HepG2 (cell line): ENCODE results near the gene IL4I1. TPM values are rescaled to one million over a fixed set of nuclear protein-coding genes. Genes with fewer than 3 reads are reported as not detected.

Experiments used
- CAMTA2 ChIP-seq: sonication (generic); formaldehyde crosslinking; IDR thresholded peaks from 2 replicates; pipeline ENCODE4 v1.4.0; 2020; ENCODE audit warnings: mild to moderate bottlenecking, missing genetic modification reagents, borderline replicate concordance
- CEBPG ChIP-seq: IDR thresholded peaks from 2 replicates; pipeline ENCODE4 v1.6.1; 2016
- CSRNP1 ChIP-seq: sonication (generic); formaldehyde crosslinking; IDR thresholded peaks from 2 replicates; pipeline ENCODE4 v1.8.1; 2023; ENCODE audit warnings: mild to moderate bottlenecking, missing genetic modification reagents
- JUND ChIP-seq: sonication (generic); formaldehyde crosslinking; IDR thresholded peaks from 2 replicates; pipeline ENCODE4 v1.8.0; 2022; ENCODE audit warnings: mild to moderate bottlenecking, missing genetic modification reagents
- NCOA2 ChIP-seq: sonication (generic); formaldehyde crosslinking; IDR thresholded peaks from 2 replicates; pipeline ENCODE4 v1.8.0; 2022; ENCODE audit warnings: inconsistent platforms
- NFE2L2 ChIP-seq: fragments of 150-350 bp; IDR thresholded peaks from 2 replicates; pipeline ENCODE4 v1.6.1; 2014; ENCODE audit warnings: low read length
- PLRG1 ChIP-seq: fragments of 450-650 bp; conservative IDR thresholded peaks from 2 replicates; pipeline ENCODE4 v1.6.1; 2016
- POLR2A ChIP-seq, 2 experiments: IDR thresholded peaks; 2 replicates each; pipeline ENCODE4 v1.6.1; 2011; ENCODE audit warnings: low read depth in 2 of 2, low read length in 2 of 2, mild to moderate bottlenecking in 1 of 2, moderate library complexity in 1 of 2; ENCODE audit not compliant: insufficient read depth in 1 of 2
- STAT5B ChIP-seq: sonication (generic); formaldehyde crosslinking; IDR thresholded peaks from 2 replicates; pipeline ENCODE4 v1.4.0; 2020; ENCODE audit warnings: missing genetic modification reagents
- TGIF2 ChIP-seq: IDR thresholded peaks from 2 replicates; pipeline ENCODE4 v1.6.1; 2016; ENCODE audit warnings: control low read depth, missing compliant biosample characterization
- ZNF333 ChIP-seq: sonication (generic); formaldehyde crosslinking; IDR thresholded peaks from 2 replicates; pipeline ENCODE4 v1.4.0; 2020; ENCODE audit warnings: mild to moderate bottlenecking, missing genetic modification reagents, borderline replicate concordance
- ZNF350 ChIP-seq: sonication (generic); formaldehyde crosslinking; IDR thresholded peaks from 2 replicates; pipeline ENCODE4 v1.4.0; 2020; ENCODE audit warnings: mild to moderate bottlenecking, low read depth, missing genetic modification reagents, borderline replicate concordance
- ZNF709 ChIP-seq: sonication (generic); formaldehyde crosslinking; IDR thresholded peaks from 2 replicates; pipeline ENCODE4 v1.5.0; 2020; ENCODE audit warnings: mild to moderate bottlenecking, missing genetic modification reagents
- ZNF775 ChIP-seq: sonication (generic); formaldehyde crosslinking; IDR thresholded peaks from 2 replicates; pipeline ENCODE4 v1.4.0; 2020; ENCODE audit warnings: missing genetic modification reagents, mild to moderate bottlenecking, moderate library complexity, borderline replicate concordance
- polyA plus RNA-seq, 8 experiments: library from polyadenylated mRNA; depleted of rRNA in 3 of 8; stranded (reverse) in 7 of 8; unstranded in 1 of 8; fragments of >200 nt; fragmentation: Illumina TruSeq in 4 of 8; extraction: Trizol in 4 of 8; gene quantifications; 2 replicates each; pipeline versions ENCODE4 v1.2.1 to v1.2.3, GENCODE V29; 2011 to 2016; ENCODE audit warnings: low read depth in 4 of 8, missing spikeins in 1 of 8, mixed read lengths in 1 of 8; ENCODE audit not compliant: insufficient read depth in 1 of 8
- total RNA-seq, 5 experiments: library from RNA; depleted of rRNA; stranded (reverse); fragments of >200 nt; fragmentation: Illumina TruSeq; extraction: Trizol; gene quantifications; 2 replicates each; pipeline ENCODE4 v1.2.3, GENCODE V29; 2016; ENCODE audit warnings: low read depth in 1 of 5
- TF ChIP-seq, protein P1 (sequence below), 2 experiments: sonication (generic) in 1 of 2; formaldehyde crosslinking in 1 of 2; IDR thresholded peaks; 2 replicates each; pipeline versions ENCODE4 v1.5.1 to v1.6.1; 2011 to 2020; ENCODE audit warnings: borderline replicate concordance in 1 of 2, low read depth in 1 of 2, low read length in 1 of 2, mild to moderate bottlenecking in 1 of 2, missing genetic modification reagents in 1 of 2, moderate library complexity in 1 of 2
- TF ChIP-seq, protein P2 (sequence below): sonication (generic); formaldehyde crosslinking; conservative IDR thresholded peaks from 2 replicates; pipeline ENCODE4 v1.8.0; 2022; ENCODE audit warnings: mild to moderate bottlenecking, moderate library complexity, missing genetic modification reagents
- TF ChIP-seq, protein P3 (sequence below): sonication (generic); formaldehyde crosslinking; IDR thresholded peaks from 2 replicates; pipeline ENCODE4 v1.4.0; 2020; ENCODE audit warnings: missing genetic modification reagents, mild to moderate bottlenecking, borderline replicate concordance
- TF ChIP-seq, protein P4 (sequence below): sonication (generic); formaldehyde crosslinking; IDR thresholded peaks from 2 replicates; pipeline ENCODE4 v1.8.0; 2022; ENCODE audit warnings: mild to moderate bottlenecking, missing genetic modification reagents

The IL4I1 gene
- total and polyA plus RNA-seq, 2 of the 13 experiments (the other 11 are each of a cell fraction or from before 2014, with no cell fraction given): not detected

- TF ChIP-seq, protein P1, sequence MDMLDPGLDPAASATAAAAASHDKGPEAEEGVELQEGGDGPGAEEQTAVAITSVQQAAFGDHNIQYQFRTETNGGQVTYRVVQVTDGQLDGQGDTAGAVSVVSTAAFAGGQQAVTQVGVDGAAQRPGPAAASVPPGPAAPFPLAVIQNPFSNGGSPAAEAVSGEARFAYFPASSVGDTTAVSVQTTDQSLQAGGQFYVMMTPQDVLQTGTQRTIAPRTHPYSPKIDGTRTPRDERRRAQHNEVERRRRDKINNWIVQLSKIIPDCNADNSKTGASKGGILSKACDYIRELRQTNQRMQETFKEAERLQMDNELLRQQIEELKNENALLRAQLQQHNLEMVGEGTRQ (IDR thresholded peaks at IDR 0.05; ENCODE audit: low read depth, low read length): no peak
- TF ChIP-seq, protein P1 (CRISPR knock-in tag; IDR thresholded peaks at IDR 0.05; ENCODE audit: borderline replicate concordance): no peak; the same call in 1 of the 2 replicates
- TF ChIP-seq, protein P2, sequence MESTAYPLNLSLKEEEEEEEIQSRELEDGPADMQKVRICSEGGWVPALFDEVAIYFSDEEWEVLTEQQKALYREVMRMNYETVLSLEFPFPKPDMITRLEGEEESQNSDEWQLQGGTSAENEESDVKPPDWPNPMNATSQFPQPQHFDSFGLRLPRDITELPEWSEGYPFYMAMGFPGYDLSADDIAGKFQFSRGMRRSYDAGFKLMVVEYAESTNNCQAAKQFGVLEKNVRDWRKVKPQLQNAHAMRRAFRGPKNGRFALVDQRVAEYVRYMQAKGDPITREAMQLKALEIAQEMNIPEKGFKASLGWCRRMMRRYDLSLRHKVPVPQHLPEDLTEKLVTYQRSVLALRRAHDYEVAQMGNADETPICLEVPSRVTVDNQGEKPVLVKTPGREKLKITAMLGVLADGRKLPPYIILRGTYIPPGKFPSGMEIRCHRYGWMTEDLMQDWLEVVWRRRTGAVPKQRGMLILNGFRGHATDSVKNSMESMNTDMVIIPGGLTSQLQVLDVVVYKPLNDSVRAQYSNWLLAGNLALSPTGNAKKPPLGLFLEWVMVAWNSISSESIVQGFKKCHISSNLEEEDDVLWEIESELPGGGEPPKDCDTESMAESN (CRISPR knock-in tag): peak; percentile 54
- TF ChIP-seq, protein P3, sequence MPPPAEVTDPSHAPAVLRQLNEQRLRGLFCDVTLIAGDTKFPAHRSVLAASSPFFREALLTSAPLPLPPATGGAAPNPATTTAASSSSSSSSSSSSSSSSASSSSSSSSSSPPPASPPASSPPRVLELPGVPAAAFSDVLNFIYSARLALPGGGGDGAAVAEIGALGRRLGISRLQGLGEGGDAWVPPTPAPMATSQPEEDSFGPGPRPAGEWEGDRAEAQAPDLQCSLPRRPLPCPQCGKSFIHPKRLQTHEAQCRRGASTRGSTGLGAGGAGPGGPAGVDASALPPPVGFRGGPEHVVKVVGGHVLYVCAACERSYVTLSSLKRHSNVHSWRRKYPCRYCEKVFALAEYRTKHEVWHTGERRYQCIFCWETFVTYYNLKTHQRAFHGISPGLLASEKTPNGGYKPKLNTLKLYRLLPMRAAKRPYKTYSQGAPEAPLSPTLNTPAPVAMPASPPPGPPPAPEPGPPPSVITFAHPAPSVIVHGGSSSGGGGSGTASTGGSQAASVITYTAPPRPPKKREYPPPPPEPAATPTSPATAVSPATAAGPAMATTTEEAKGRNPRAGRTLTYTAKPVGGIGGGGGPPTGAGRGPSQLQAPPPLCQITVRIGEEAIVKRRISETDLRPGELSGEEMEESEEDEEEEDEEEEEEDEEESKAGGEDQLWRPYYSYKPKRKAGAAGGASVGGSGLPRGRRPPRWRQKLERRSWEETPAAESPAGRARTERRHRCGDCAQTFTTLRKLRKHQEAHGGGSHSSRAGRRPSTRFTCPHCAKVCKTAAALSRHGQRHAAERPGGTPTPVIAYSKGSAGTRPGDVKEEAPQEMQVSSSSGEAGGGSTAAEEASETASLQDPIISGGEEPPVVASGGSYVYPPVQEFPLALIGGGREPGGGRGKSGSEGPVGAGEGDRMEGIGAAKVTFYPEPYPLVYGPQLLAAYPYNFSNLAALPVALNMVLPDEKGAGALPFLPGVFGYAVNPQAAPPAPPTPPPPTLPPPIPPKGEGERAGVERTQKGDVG: peak; percentile 87; the same call in 1 of the 2 replicates
- TF ChIP-seq NFE2L2: no peak
- peak; percentile 25; the same call in 1 of the 2 replicates for TF ChIP-seq NCOA2 (CRISPR knock-in tag)
- TF ChIP-seq, protein P4, sequence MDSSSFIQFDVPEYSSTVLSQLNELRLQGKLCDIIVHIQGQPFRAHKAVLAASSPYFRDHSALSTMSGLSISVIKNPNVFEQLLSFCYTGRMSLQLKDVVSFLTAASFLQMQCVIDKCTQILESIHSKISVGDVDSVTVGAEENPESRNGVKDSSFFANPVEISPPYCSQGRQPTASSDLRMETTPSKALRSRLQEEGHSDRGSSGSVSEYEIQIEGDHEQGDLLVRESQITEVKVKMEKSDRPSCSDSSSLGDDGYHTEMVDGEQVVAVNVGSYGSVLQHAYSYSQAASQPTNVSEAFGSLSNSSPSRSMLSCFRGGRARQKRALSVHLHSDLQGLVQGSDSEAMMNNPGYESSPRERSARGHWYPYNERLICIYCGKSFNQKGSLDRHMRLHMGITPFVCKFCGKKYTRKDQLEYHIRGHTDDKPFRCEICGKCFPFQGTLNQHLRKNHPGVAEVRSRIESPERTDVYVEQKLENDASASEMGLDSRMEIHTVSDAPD: no peak
- no peak for TF ChIP-seq TGIF2
- TF ChIP-seq CEBPG (CRISPR knock-in tag): no peak
- no peak for TF ChIP-seq STAT5B (CRISPR knock-in tag)
- no peak for TF ChIP-seq CAMTA2 (CRISPR knock-in tag)
- no peak for TF ChIP-seq ZNF775 (CRISPR knock-in tag)
- TF ChIP-seq ZNF350 (CRISPR knock-in tag): peak; percentile 35; the same call in 1 of the 2 replicates
- no peak for TF ChIP-seq PLRG1
- no peak for TF ChIP-seq ZNF333 (CRISPR knock-in tag)
- TF ChIP-seq CSRNP1: peak; percentile 87; the same call in 1 of the 2 replicates
- TF ChIP-seq ZNF709 (CRISPR knock-in tag): peak; percentile 60
- TF ChIP-seq JUND (CRISPR knock-in tag): 0 out of 2 replicates have a peak, but pooled peaks have one; percentile 51
- TF ChIP-seq POLR2A (IDR thresholded peaks at IDR 0.05; ENCODE audit: insufficient read depth in 1 of 2, low read depth in 2 of 2, low read length in 2 of 2): peak; percentile 96 to 99
Measured at GRCh38 chr19:49929611-49930482, 33.2 kb upstream of the IL4I1 start (continued).
